GM12892 (cell line): Measurements from ENCODE around the gene SHISA8.

Experiments
- POLR2A ChIP-seq: IDR thresholded peaks from 2 replicates; pipeline ENCODE4 v1.6.1; 2011; ENCODE audit warnings: low read depth, low read length, control low read depth
- POLR2AphosphoS5 ChIP-seq: IDR thresholded peaks from 2 replicates; pipeline ENCODE4 v1.6.1; 2011; ENCODE audit warnings: low read depth, low read length, control low read depth
- TAF1 ChIP-seq: IDR thresholded peaks from 2 replicates; pipeline ENCODE4 v1.6.1; 2011; ENCODE audit warnings: low read depth, mild to moderate bottlenecking, control low read depth, low read length, borderline replicate concordance

- TF ChIP-seq POLR2A = no peak
- no peak for TF ChIP-seq POLR2AphosphoS5
- TF ChIP-seq TAF1 = no peak
Observed at GRCh38 chr22:41932353-41932752, 17.5 kb upstream of the SHISA8 start.
